HG03565 (cell line): ENCODE results near the gene AFF1.

Source experiments
- ATAC-seq: cut with Tn5 transposase; IDR thresholded peaks from one replicate; pipeline ENCODE4 v1.9.1; 2021; ENCODE audit warnings: mild to moderate bottlenecking, moderate library complexity; ENCODE audit not compliant: unreplicated experiment

Gene AFF1

DNA sequence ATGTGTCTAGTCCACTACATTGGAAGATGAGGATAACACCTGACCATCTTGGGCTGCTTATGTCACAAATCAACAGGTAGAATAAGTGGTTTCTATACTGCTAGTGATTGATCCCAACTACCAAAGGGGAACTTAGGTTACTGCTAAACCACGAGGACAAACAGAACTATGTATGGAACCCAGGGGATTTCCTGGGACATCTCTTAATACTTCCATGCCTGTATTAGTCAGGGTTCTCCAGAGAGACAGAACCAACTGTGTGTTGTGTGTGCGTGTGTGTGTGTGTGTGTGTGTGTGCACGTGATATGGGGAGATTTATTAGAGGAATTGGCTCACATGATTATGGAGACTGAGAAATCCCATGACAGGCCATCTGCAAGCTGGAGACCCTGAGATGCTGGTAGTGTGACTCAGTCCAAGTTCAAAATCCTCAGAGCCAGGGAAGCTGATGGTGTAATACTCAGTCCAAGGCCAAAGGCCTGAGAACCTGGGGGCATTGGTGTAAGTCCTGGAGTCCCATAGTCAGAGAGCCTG is 16.2 kb upstream of the AFF1 start:
- no peak for ATAC-seq

DNA sequence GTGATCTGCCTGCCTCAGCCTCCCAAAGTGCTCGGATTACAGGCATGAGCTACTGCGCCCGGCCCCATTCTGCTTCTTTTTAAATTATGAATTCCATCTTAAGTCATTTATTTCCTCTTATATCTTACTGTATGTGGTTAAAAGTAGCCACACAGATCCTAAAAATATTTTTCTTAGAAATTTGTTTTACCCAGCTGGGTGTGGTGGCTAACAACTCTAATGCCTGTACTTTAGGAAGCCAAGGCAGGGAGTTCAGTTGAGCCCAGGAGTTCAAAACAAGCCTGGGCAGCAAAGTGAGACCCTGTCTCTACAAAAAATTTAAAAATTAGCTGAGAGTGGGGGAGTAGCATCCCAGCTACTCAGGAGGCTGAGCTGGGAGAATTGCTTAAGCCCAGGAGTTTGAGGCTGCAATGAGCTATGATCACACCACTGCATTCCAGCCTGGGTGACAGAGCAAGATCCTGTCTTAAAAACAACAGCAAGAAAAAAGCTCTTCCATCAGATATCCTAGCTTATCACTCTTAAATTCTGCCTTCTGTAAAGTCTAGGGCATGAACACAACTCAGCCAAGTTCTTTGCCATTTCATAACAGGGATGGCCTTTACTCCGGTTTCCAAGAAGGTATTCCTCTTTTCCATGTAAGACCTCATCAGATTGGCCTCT is 15.1 kb upstream of the AFF1 start:
- no peak for ATAC-seq

DNA sequence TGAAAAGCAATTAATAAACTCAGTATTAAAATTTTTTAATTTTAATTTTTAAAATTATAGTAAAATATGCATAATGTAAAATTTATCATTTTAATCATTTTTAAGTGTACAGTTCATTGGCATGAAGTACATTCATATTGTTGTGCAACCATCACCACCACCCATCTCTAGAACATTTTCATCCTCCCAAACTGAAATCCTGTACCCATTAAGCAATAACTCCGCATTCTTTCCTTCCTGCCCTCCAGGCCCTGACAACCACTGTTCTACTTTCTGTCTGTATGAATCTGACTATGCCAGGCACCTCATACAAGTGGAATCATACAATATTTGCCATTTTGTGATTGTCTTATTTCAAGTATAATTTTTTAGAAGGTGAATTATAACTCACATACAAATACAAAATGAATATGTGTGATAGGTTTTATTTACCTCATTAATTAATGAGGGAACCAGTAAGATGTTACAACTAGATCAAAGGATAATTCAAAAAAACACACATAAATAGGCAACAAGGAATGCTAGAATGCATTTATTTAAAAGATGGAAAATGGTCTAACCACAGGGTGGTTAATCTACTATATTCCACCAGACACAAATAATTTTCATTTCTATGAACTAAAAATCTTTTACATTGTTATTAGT is 13.1 kb upstream of the AFF1 start:
- ATAC-seq, result no peak

DNA sequence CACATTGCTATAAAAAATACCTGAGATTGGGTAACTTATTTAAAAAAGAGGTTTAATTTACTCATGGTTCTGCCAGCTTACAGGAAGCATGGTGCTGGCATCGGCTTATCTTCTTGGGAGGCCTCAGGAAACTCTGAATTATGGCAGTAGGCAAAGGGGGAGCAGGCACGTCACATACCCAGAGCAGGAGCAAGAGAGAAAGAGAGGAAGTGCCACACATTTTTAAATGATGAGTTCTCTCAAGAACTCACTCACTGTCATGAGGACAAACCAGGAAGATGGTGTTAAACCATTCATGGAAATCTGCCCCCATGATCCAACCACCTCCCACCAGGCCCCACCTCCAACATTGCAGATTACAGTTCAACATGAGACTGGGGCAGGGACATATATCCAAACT is 10.0 kb upstream of the AFF1 start:
- ATAC-seq, result no peak

DNA sequence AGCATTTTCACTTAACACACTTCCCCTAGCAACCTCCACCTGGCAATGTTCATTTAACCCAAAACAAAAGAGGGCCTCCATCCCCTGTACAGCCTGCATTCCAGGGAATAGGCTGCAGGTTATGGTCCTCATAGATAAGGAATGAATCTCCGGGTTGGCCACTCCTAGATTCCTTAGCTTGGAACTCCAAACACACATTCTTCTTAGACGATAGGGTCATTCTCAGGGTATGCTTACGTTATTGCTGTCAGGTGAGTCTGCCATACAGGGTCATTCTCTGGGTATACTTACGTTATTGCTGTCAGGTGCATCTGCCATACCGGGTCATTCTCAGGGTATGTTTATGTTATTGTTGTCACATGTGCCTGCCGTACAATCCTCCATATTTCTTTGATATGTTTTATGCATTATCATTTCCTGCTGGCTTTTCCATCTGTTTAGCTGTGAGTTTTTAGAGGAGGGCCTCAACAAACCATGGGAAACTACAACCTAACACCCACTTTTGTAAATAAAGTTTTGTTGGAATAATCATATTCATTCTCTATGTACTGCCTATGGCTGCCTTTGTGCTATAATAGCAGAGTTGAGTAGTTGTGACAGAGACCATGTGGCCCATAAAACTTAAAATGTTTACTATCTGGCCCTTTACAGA is 8.2 kb upstream of the AFF1 start:
- ATAC-seq, result no peak

DNA sequence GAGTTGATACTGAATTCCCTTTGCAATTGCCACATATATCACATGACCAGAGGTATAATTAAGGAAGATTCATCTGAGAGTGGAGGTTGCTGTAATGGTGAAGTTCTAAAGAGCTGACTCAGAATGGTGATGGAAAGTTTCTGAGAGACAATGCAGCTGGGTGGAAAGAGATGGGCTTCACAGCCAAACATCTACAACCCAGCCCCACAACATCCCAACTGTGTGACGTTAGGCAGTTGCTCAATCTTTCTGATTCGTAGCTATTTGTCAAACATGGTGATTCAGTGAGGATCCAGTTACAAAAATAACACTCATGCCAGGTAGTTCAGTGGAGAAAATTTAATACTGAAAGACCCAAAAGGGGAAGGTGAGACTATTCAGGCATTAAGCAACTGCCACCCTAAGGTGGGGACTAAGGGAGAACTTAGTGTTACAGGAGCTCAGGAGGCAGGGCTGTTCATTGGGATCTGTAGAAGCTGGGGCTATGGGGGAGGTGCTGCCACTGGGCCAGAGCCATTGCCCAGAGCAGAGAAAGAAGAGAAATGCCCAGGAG is 6.9 kb upstream of the AFF1 start:
- ATAC-seq, result no peak

DNA sequence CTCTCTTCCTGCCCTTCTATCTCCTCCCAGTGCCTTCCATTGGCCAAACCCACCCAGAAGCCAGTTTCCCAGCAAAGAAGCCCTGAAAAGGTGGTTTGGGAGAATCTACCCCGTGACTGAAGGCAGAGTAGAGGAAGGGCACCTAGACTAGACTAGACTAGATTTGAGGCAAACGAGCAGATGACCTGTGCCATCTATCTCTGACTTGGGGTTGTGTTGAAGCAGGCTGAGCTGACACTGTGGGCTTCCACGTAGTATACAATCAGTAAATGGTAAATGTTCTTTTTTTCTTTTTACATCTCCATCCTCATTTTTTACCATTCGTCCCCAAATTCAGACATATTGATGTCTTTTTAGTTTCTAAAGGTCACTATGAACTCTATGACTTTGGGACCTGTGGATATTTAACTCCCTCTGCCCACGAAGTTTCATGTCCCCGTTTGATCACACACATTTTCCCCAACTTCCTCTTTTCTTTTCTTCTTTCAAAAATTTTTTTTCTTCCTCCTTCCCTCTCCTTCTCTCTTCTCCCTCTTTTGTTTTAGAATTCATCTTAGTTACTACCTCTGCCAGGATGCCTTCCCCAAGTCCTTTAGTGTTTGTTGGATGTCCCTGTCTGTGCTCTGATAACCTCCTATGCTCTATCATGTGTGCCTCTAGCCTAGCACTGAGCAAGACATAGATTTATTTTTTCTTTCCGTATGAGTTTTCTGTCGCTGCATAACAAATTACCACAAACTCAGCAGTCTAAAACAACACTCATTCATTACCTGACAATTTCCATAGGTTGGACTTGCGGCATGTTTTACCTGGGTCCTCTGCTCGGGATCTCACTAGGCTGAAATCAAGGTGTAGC is 6.2 kb upstream of the AFF1 start:
- ATAC-seq, result no peak

DNA sequence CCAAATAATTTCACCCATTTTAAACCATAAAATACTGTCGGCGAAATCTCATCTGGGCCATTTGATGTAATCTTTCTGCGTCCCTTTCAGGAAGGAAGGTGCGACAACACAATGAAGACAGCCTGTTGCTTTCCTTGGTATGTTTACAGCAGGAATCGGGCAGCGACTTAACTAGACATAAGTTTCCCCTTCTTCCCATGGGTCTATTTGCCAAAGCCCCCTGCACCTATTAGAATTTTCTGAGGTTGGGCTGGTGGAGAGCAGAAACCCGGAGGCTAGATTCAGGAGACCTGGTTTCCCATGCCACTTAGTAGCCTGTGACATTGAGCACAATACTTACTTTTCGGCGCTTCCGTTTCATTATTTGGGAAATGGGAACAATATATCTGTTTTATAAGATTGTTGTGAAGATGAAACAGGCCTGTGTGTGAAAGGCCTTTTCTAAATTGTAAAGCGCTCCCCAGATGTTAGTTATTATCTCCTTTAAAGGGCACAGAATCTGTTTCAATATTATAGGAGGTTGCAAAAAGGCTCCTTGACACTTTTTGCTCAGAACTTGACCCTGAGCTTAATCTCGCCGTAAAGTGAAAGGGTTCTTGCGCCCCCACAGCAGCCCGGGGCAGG is 552 bp upstream of the AFF1 start:
- no peak for ATAC-seq

DNA sequence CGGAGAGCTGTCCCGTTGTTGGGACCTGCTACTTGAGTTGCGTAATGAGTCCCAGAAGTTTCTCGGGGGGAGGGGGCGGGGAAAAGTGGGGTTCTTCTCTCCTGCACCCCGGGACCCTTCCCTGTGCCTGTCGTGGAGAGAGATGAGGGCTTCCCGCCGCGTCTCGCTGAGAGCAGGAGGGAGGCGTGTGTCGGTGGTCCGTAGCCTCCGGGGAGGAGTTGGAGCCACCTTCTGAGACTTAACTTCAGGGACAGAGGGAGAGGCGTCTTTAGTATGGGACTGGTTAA is 698 bp downstream of the AFF1 start:
- ATAC-seq, result no peak

DNA sequence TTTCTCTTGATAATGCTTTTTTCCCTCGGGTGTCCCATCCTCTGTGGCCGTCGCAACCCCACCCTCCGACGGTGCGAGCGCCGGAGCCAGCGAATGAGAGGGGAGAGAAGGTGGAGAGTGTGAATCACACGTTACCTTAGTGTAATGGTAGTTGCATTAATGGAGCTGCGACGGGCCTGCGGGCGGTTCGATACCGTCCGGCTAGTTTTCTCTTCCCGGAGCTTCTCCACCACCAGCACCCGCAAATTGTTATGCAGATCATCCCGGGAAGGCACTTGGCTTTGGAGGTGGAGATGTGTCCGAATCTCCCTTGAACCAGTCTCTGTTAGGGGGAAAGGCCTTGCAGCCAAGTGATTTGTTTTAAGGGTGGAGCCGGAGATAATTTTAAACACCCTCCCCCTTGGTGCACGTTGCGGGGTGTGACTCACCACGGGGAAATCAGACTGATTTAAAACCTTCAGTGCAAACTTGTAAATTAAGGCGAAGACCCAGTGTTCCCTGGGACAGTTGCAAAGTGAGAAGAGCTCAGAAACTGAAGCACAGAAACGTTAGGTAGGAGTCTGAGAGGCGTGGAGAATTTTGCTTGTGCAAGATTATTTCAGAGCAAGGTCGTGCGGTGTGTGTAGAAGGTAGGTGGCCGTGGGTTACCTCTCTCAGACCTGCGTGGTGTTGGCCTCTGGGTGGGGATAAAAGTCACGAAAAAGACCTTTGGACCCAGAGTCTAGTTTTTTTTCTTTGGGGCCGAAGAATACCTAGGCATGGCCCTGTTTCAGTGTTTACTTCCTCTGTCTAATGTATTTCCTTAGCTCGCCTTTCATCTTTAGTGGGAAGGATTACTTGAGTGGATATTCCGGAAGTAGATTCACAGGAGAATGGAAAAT is 1.3 kb downstream of the AFF1 start:
- ATAC-seq, result peak; percentile 18

DNA sequence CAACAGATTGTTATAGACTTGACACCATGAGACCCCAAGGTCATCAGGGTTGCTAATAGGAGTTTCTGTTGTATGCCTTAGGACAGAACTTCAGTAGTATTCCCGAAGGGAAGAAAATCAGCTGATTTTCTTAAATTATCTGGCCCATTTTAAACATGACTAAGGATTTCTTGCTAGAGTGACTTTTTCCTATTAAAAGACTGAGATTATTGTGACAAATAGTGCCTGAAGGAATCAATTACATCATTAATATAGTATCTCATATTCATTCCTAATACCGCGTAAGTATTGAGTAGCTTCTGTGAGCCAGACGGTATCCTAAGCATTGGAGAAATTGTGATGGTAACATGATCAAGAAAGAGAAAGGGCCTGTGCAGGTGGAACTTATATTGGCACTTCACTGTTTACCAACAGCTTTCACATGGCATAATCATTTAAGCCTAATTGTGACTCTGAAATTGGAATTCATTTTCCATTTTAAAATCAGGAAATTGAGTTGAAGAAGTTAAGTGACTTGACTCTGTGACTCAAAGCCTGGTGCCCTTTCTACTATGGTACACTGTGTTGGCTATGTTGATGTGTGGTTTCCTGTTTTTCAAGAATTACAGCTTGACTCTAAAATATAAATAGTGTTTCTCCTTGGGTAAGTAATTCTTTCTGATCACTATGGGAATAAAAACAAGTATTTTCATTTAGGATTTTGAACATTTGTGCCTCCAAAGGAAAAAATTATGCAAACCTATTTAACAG is 4.1 kb downstream of the AFF1 start:
- no peak for ATAC-seq

DNA sequence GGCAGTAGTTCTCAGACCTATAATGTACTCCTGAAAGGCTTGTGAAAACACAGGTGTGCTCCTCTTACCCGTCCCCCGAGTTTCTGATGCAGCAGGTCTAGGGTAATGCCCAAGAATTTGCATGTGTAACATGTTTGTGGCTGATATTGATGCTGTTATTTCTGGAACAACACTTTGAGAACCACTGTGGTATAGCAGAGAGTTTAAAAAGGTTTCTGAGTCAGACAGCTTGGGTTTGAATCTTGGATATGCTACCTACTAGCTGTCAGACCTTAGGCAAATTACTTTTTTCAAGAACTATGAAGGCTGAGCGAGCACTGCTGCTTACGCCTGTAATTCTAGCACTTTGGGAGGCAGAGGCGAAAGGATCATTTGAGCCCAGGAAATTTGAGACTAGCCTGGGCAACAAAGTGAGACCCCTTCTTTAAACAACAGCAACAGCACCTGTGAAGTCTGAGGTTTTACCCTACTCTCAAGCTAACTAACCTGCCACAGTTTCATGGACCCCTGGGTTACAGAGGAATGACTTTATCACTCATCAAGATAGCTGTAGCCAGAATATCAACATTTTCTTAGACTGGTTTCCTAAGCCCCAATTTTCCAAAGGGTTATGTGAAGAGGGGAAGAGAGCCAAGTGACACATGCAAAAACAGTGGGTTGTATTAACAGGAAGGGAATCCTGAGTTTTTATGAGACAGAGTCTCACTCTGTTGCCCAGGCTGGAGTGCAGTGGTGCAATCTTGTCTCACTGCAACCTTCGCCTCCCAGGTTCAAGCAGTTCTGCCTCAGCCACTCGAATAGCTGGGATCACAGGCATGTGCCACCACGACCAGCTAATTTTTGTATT is 5.1 kb downstream of the AFF1 start:
- peak; percentile 70 for ATAC-seq

DNA sequence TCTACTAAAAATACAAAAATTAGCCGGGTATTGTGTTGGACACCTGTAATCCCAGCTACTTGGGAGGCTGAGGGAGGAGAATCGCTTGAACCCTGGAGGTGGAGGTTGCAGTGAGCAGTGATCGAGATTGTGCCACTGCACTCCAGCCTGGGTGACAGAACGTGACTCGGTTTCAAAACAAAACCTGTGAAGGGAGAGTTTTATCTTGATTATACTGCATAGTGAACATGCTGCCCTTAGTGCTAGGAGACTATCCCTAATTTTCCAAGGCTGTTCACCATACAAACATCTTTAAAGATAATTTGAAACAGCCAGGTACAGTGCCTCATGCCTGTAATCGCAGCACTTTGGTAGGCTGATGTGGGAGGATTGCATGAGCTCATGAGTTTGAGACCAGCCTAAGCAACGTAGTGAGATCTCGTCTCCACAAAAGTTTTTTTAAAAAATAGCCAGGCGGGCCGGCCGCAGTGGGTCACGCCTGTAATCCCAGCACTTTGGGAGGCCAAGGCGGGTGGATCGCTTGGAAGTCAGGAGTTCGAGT is 6.2 kb downstream of the AFF1 start:
- no peak for ATAC-seq

DNA sequence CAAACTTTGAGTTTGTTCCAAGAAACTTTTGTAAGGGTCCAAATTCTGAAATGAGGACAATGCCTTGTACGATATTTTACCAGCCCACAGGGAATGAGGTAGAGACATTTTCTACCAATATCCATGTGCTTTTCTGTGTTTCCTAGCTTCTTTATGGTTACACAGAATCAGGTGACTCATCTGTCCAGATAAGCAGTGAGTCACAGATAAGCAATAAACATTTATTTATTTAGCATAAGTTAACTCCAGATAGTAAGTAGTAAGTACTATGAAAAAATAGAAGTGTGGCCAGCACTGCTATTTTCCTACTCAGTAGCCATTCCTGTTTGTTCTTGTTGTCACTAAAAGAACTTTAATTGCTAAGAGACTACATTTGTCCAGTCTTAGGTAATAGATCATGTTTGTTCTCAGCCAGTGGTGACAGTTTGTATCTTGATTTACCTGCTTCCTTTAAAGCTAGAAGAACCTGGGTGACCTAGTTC is 7.4 kb downstream of the AFF1 start:
- no peak for ATAC-seq

DNA sequence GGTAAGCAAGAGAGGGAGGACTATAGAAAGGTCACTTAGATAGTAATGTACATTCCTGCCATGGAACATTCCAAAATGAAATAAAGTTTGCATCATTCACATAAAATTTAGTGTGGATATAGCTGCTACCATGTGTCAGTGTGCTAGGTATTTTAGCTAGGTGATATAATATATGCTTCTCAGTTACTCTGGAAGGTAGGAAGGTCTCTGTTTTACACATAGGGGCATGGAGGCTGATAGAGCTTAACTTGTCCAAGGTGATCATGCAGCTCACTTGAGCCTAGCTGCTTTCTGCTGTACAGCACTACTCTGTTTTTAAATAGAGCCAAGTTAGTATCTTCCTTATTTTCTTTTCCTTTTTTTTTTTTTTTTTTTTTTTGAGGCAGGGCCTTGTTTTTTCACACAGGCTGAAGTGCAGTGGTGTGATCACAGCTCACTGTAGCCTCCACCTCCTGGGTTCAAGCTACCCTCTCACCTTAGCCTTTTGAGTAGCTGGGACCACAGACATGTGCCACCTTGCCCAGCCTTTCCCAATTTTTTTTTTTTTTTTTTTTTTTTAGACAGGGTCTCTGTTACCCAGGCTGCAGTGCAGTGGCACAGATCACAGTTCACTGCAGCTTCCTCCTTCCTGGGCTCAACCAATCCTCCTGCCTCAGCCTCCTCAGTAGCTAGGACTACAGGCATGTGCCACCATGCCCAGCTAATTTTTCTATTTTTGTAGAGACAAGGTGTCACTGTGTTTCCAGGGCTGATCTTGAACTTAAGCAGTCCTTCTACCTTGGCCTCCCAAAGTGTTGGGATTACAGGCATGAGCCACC is 10.4 kb downstream of the AFF1 start:
- ATAC-seq, result no peak

DNA sequence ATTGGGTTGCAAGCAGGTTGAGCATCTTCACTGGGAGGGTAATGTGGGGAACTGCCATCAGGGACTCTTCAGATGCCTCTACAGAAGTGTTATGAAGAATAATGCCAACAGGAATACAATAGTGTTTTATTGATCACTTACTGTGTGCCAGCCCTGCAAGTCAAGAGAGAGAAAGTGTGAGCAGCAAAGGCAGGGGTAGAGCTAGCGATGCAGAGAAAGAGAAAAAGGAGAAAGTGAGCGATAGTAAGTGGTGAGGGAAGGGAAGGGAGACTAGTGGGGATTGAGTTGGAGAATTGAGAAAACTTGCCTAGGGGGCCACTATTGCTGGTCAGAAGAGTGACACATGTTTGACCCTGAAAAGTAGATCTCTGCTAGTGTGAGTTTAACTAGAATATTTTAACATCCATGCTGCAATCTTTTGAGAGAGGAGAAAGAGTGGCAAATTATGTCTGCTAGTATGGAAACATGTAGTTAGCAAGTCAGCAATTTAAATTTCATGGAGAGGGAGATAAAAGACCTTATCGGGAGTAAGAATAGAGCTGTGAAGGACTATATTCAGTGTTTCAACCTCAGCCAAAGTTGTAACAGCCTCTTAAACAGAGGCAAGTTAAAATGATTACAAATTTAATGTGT is 12.2 kb downstream of the AFF1 start:
- no peak for ATAC-seq
